OCI-LY1 (cell line): ENCODE data around the gene COX4I1.

Experiments used
- H2AFZ ChIP-seq: fragments of 200-600 bp; sonication (generic), shearing (Covaris generic); 2 replicates; pipeline ENCODE4 v1.6.0; 2014; ENCODE audit warnings: antibody characterized with exemption, mild to moderate bottlenecking, low read length
- H3F3A ChIP-seq: fragments of 200-600 bp; sonication (generic), shearing (Covaris generic); 2 replicates; pipeline ENCODE4 v1.6.0; 2014; ENCODE audit warnings: mild to moderate bottlenecking, antibody characterized with exemption, low read length, moderate library complexity; ENCODE audit not compliant: insufficient read depth
- H3K27ac ChIP-seq: fragments of 200-600 bp; sonication (generic); 2 replicates; pipeline ENCODE4 v1.5.1; 2014; ENCODE audit warnings: low read length, mixed run types, mild to moderate bottlenecking, low read depth; ENCODE audit not compliant: poor library complexity, severe bottlenecking
- H3K27me3 ChIP-seq: fragments of 200-600 bp; sonication (generic); 2 replicates; pipeline ENCODE4 v1.6.0; 2014; ENCODE audit warnings: antibody characterized with exemption, mild to moderate bottlenecking, low read length, moderate library complexity; ENCODE audit not compliant: insufficient read depth
- H3K36me3 ChIP-seq: fragments of 200-600 bp; sonication (generic); 2 replicates; pipeline ENCODE4 v1.6.1; 2014; ENCODE audit warnings: mild to moderate bottlenecking, antibody characterized with exemption, low read length, moderate library complexity, mixed read lengths; ENCODE audit not compliant: insufficient read depth
- H3K4me1 ChIP-seq: fragments of 200-600 bp; sonication (generic); 2 replicates; pipeline ENCODE4 v1.5.1; 2014; ENCODE audit warnings: mild to moderate bottlenecking, low read length, moderate library complexity; ENCODE audit not compliant: insufficient read depth, severe bottlenecking
- H3K4me2 ChIP-seq: fragments of 200-600 bp; sonication (generic), shearing (Covaris generic); 2 replicates; pipeline ENCODE4 v1.6.1; 2014; ENCODE audit warnings: low read length
- H3K4me3 ChIP-seq: fragments of 200-600 bp; sonication (generic); 2 replicates; pipeline ENCODE4 v1.5.1; 2014; ENCODE audit warnings: low read length, low read depth, mild to moderate bottlenecking, mixed read lengths; ENCODE audit not compliant: poor library complexity, severe bottlenecking
- H3K79me2 ChIP-seq: fragments of 200-600 bp; shearing (Covaris generic); 2 replicates; pipeline ENCODE4 v1.6.1; 2016; ENCODE audit warnings: mixed run types, low read length, mixed read lengths; ENCODE audit not compliant: insufficient read depth
- H3K9ac ChIP-seq: fragments of 200-600 bp; sonication (generic), shearing (Covaris generic); 2 replicates; pipeline ENCODE4 v1.6.1; 2014; ENCODE audit warnings: mild to moderate bottlenecking, low read length, mixed read lengths
- H3K9me2 ChIP-seq: fragments of 200-600 bp; sonication (generic), shearing (Covaris generic); 2 replicates; pipeline ENCODE4 v1.6.1; 2014; ENCODE audit warnings: low read depth, mild to moderate bottlenecking, low read length, mixed read lengths
- H3K9me3 ChIP-seq: fragments of 200-600 bp; shearing (Covaris generic); 2 replicates; pipeline ENCODE4 v1.6.1; 2014; ENCODE audit warnings: low read length, mixed read lengths
- H4K20me1 ChIP-seq: fragments of 200-600 bp; sonication (generic), shearing (Covaris generic); 2 replicates; pipeline ENCODE4 v1.6.0; 2016; ENCODE audit warnings: mild to moderate bottlenecking, low read length; ENCODE audit not compliant: insufficient read depth
- CTCF ChIP-seq: fragments of 200-600 bp; sonication (generic), shearing (Covaris generic); IDR thresholded peaks from 2 replicates; pipeline ENCODE4 v1.5.1; 2017; ENCODE audit warnings: mild to moderate bottlenecking, antibody characterized with exemption, low read length, moderate library complexity, mixed read lengths
- EZH2 ChIP-seq: fragments of 200-600 bp; sonication (generic), shearing (Covaris generic); IDR thresholded peaks from 2 replicates; pipeline ENCODE4 v1.8.0; 2017; ENCODE audit warnings: borderline replicate concordance, mixed run types, mild to moderate bottlenecking, antibody characterized with exemption, low read length, moderate library complexity, mixed read lengths

The COX4I1 gene

DNA sequence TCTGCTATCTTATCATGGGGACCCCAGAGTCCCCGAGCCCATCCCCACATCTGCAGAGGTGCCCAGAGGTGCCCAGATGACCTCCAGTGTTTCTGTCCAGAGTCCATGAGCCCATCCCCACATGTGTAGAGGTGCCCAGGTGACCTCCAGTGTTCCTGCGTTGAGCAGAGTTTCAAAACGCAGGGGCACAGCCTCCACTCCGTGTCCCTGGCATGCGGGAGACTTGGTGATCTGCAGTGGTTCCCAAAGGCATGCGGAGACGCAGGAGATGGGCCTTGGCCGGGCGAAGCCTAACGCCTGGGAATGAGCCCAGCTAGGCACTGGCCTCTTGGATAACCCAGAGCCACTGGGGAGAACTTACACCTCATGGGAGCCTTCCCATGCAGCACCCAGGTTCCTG is 41.3 kb downstream of the COX4I1 start:
- Histone ChIP-seq H3F3A (no peaks in the 10 kb centered on the region), H3K4me2 (no peak overlapping the region), H4K20me1 (no peaks in the 10 kb centered on the region), H3K4me3 (no peak overlapping the region), H3K4me1 (no peaks in the 10 kb centered on the region), H3K27ac (no peak overlapping the region), H3K79me2 (no peaks in the 10 kb centered on the region), H3K9me2 (no peaks in the 10 kb centered on the region), H3K36me3 (no peaks in the 10 kb centered on the region), H3K9ac (no peak overlapping the region), H3K9me3 (no peaks in the 10 kb centered on the region), H3K27me3 (peaks cover 4% of the 10 kb centered on the region; the same call in 1 of the 2 replicates), H2AFZ (no peak overlapping the region)
- TF ChIP-seq CTCF (no peak), EZH2 (no peak)

GRCh38 chr16:85842435-85842834 is 42.9 kb downstream of the COX4I1 start:
- Histone ChIP-seq H2AFZ (no peak overlapping the region), H3K79me2 (no peaks in the 10 kb centered on the region), H3K9me2 (no peaks in the 10 kb centered on the region), H3K36me3 (no peaks in the 10 kb centered on the region), H3K4me1 (no peaks in the 10 kb centered on the region), H3K9ac (no peak overlapping the region), H3K4me3 (no peak overlapping the region), H3K4me2 (no peak overlapping the region), H4K20me1 (no peaks in the 10 kb centered on the region), H3K27ac (no peak overlapping the region), H3K27me3 (peaks cover 4% of the 10 kb centered on the region; the same call in 1 of the 2 replicates), H3F3A (no peaks in the 10 kb centered on the region), H3K9me3 (no peaks in the 10 kb centered on the region)
- TF ChIP-seq EZH2 (no peak), CTCF (no peak)

GRCh38 chr16:85842848-85843247 is 43.4 kb downstream of the COX4I1 start:
- Histone ChIP-seq H3K27me3 (peaks cover 4% of the 10 kb centered on the region; the same call in 1 of the 2 replicates), H2AFZ (no peak overlapping the region), H4K20me1 (no peaks in the 10 kb centered on the region), H3K79me2 (no peaks in the 10 kb centered on the region), H3K4me3 (no peak overlapping the region), H3K9me2 (no peaks in the 10 kb centered on the region), H3K4me2 (no peak overlapping the region), H3K4me1 (no peaks in the 10 kb centered on the region), H3K36me3 (no peaks in the 10 kb centered on the region), H3F3A (no peaks in the 10 kb centered on the region), H3K9ac (no peak overlapping the region), H3K27ac (no peak overlapping the region), H3K9me3 (no peaks in the 10 kb centered on the region)
- TF ChIP-seq EZH2, result no peak
- no peak for TF ChIP-seq CTCF
